ENCODE results near the gene CD93.
A peak's percentile ranks its signal among the peaks of the same experiment; 100 is the strongest.

CD93 gene

GRCh38 chr20:23086056-23086566 lies at the start of gene CD93:
Gene CD93, minus strand, starts transcription at chr20:23086324. Its CDS starts 132 bp downstream, at chr20:23086192.
- DNase-seq = no peak

- no peak for DNase-seq
Observed at GRCh38 chr20:23133560-23133998, 47.5 kb upstream of the CD93 start.

DNA sequence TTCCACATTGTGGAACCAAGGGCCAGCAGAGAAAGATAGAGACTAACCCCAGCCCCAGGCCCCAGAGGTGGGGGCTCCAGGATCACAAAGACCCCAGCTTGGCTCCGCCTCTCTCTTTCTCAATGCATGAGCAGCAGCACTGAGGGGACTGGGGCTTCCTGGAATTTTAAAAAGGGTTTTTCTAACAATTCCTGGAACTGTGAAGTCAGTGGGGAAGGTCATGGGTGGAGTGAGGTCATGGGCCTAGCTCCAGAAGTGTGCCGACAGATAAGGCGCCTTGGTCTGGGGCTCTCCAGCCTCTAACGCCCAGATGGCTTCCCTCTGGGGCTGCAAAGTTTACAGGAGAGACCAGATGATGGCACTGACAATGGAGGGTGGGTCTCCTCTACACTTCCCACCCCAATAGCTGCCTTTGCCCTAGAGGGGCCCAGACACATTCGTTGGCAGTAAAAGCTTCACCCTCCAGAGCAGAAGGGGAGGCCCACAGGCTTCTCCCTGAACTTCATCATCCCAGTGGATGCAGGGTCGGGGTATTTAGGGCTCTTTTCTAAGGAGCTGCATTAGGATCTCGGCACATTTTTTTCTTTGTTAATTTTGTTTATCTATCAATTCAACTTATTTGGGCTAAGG lies 46.9 kb upstream of the CD93 start:
- no peak for DNase-seq

DNA sequence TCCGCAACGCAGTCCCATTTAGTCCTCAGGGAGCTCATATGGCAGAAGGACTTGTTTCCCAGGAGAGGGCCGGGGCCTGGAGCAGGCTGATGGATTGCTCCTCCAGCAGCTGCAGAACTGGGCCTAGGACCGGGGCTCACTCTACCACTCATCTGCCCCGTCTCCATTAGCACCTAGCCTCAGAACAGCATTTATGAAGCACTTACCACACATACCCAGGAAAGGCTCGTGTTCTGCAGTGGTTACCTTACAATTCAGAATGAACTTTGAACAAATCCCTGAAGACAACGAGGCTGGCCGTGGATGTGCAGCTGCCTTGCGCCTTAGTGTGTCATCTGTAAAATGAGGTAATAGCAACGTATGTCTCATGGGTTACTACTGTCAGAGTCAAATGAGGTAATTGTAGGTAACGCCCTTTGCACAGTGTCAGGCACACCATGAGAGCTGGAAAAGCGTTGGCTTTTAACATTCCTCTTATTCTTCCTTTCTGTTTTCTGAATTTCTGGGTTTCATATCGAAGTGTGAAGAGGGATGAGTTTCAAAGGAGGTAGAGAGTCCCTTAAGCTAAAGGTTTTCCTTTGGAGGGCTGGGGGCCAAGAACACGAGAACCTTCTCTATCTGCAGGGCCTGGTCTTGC lies 46.3 kb upstream of the CD93 start:
- DNase-seq = no peak

DNA sequence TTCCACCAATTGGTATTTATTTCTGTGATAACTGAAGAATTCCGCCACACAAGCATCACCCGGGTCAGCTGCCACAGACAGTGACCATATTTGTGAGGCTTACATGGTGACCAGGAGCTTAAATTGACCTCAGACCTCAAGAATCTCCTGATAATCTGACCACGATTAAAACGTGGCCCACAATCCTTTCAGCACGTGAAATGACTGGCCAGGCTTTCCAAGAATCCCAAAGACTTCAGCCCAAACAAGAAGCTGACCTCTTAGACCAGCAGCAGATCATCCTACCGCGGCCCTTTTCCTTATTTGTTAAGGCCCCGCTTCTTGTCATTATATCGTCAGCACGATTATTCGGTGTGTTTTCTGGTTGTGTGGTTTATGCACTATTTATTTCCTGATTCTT lies 45.6 kb upstream of the CD93 start:
- no peak for DNase-seq

DNA sequence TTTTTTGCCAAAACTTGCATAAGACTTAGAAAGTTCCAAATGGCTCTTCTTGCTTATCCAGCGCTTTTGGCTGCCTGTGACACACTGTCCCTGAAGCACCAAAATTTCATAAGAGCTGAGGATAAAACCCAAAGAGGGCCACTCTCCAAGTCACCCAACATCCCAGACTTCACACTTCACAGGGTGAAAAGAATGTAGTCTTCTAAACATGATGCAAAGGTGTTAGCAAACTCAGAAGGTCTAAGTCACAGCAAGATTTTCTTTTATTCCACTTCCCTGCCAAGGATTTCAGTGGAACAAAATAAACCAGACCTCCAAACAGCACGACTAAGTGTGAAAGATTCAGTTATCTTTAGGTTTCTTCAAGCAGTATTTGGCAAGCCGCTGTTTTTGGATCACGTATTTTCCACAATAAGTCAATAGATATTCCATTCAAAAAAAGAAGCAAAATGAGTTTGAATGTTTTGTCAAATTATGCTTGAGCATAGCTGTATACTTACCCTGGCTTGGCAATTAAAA lies 44.6 kb upstream of the CD93 start:
- no peak for DNase-seq

DNA sequence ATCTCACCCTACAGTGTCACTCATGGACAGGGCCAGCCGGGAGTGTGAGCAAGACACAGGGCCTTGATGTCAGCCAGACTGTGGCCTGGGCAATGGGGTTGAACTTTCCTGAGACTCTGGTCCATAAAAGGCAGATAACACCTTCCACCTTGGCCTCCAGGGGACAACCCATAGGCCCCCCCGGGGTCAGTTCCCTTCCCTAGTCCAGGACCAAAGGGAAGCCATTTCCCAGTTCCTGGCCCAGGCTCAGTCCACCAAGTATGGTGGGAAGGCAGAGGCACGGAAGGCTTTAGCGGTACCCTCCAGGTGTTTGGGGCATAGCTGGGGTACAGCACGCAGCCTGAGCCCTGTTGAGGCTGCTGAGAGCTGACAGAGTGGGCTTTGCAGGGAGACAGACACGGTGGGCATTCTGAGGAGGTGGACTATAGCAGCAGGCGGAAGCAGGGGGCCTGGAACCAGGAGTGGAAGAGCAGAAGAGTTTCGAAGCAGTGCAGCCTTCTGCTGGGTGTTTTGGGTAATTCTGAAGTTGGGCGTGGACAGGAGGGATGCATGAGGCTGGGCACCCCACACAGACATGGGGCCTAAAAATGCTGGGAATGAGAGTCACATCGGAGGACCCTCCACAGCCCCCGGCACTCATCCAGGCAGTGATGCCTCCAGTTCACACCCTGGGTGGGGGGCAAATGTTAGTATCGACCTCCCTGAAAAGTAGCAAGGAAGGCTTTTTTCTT lies 43.9 kb upstream of the CD93 start:
- no peak for DNase-seq

GRCh38 chr20:23129266-23129665 lies 43.1 kb upstream of the CD93 start:
- no peak for DNase-seq

DNA sequence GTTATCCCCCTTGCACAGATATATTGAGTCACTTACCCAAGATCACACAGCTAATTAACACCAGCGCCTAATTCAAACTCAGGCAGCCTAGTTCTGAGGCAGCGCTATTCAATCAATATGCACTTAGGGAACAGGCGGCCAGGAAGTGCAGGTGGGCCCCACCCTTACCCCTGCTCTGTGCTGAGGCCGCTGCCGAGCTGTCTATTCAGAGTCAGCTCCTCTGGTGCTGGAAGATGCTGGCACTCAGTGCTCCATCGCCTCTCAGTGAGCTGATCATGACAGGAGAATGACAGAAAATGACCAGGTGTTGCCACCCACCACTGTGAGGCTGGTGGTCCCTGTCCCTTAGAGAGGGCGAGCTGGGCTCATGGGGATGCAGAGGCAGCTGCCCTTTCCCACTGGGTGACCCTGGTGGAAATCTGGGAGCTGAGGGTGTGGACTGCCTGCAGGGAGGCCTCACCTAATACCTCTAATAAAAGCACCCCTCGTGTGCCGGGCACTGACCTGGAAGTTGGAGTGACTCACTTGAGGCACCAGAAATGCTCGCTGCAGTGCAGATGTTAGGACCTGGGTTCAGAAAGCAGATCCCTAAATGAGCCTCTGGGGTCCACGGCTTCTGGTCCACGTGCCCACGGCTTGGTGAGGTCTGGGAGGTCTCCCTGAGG lies 42.5 kb upstream of the CD93 start:
- no peak for DNase-seq

- DNase-seq = no peak
Observed at GRCh38 chr20:23127506-23128279, 41.6 kb upstream of the CD93 start.

GRCh38 chr20:23126281-23127061 lies 40.3 kb upstream of the CD93 start:
- no peak for DNase-seq

DNA sequence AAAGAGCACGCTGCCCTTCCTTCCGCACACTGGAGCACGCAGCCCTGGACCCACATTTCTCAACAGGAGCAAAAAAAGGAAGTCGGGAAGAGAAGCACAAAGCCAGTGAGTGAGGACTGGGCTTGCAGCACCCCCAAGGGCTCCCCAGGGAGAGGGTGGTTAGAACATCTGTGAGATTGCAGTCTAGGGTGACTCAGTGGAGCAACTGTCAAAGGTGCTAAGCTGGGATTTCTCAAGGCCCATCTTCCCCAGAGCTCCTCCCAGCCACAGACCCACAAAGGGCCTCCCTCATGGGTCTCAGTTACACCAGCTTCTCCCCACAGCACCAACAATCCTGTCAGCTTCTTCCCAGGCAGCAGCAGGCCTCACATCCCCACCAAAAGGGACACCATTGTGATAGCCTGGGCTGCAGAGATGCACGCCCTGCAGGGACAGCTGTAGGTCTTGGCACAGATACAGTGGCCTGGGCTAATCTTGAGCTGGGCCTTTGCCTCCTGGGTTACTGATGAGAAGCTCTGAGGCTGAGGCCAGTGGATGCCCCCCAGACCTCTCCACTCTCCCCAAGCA lies 39.6 kb upstream of the CD93 start:
- peak; percentile 21 for DNase-seq

DNA sequence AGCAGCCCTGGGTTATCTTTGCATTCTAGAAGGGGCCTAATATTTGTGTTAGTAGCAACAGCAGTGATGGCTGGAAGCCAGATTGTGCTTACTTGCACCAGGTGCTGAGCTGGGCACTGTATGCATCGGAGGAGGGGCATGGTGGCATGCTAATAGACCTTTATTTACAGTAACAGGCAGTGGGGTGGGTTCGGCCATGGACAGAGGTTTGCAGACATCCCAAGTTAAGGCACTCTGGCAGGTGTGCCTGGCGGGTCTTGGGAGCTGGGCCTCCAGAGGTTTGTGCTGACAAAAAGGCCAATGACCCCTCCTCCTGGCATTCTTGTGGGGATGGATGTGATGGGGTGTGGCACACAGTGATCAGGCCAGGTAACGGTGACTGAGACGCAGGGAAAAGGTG lies 39.0 kb upstream of the CD93 start:
- no peak for DNase-seq

- DNase-seq = no peak
Observed at GRCh38 chr20:23123886-23124285, 37.8 kb upstream of the CD93 start.

DNA sequence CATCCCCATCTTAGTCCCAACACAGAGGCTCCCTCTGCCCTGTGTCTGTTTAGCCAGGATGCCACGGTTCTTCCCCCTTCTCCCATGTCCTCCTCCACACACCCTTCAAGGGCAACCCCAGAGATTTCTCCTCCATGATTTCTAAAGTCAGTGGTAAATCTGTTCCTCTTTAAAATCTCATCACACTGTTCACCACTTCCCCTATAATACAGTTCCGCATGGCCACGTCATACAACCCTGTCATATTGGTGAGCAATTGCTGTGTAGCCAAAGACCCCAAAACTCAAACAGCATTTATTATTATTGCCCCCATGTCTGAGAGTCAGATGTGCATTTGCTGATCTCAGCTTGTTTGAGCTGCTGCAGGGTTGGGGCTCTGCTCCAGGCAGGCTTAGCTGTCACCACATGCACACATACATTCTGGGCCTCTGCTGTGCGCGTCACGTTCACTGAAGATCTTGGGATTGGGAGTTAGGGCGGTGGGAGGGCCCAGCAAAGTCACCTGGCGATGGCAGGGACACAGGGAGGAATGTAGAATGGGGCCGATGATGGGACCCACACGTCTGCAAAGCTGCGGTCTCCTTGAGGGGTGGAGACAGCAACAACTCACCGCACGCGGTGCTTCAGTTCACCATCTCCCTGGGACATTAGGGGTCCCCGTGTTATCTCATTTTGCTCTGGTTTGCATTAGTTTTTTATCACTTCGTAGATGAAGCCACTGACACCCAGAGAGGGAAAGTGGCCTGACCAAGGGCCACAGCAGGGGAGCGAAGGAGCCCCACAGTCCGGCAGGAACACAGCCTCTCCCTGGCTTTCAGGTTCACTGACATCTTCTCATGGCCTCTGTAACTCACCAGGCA lies 36.9 kb upstream of the CD93 start:
- no peak for DNase-seq

GRCh38 chr20:23122321-23122720 lies 36.2 kb upstream of the CD93 start:
- no peak for DNase-seq

- DNase-seq = no peak
Observed at GRCh38 chr20:23121751-23122320, 35.7 kb upstream of the CD93 start.

DNA sequence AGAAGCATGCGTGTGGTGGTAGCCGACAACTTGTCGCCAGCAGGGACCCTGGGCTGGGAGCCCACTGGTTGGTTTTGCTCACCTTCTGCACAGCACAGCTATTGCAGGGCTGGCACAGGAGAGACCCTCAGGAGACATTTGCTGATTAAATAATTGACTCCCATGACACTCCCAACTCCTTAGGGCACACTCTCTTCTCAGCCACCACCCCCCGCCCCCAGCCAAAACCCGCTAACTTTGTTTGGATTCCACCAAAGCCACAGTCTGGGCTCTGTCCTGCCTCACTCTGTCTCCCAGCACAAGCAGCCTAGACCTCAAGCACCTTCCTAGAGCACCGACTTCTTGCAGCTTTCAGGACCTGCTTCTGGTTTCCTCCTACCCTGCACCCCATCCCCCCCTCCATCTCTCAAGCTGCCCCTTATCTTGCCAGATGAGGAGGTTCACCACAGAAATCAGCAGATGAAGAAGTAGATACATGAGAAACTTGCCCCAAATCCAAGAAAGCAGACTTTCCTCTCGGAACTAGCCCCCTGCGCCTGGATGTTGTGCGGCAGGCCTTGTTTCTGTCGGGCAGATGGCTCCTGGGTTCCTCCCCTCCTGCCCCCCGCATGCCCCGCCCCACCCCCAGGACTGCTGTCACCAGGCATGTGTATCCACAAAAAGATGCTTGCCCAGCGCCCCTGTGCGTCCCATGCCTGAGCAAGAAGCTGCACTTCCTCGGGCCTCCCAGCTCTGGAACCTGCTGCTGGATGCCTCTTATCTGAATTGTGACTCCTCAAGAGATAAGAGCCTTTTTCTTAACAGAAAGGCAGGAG lies 35.0 kb upstream of the CD93 start:
- DNase-seq = no peak

DNA sequence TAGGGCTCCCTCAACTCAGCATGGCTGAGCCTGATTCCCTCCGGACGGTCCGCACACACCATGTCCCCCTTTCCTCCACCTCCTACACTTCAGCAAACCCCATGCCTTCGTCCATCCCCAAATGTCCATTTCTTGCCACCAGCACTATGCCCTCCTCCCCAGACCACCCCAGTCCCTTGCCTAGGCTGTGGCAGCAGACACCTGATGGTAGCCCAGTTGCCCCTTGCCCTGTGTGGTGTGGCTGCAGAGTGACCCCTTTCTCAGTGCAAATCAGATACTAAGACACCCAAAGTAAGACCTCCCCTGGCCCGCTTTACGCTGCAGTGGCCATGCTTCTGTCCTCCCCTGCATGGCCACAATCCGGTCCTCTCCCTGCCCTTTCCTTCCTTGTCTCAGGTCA lies 34.1 kb upstream of the CD93 start:
- no peak for DNase-seq

Data from EL (cell line).